ENCODE measurements around the gene GAS2L1.

DNA sequence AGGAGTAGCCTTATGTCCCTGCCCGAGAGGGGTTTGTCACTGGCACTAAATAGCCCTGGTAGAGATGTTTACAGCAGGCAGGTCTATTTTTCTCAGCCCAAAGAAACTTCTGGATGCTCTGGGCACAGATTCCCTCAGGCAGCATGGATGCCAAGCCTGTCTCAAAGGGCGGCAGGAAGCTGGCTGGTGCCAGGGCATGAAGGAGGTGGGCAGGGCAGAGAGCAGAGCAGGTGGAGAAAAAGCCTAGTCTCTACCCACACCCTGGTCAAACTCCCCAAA lies 4.1 kb upstream of the GAS2L1 start:
- TF ChIP-seq POLR2A (IDR thresholded peaks at IDR 0.05) = no peak
- TF ChIP-seq, protein P1, sequence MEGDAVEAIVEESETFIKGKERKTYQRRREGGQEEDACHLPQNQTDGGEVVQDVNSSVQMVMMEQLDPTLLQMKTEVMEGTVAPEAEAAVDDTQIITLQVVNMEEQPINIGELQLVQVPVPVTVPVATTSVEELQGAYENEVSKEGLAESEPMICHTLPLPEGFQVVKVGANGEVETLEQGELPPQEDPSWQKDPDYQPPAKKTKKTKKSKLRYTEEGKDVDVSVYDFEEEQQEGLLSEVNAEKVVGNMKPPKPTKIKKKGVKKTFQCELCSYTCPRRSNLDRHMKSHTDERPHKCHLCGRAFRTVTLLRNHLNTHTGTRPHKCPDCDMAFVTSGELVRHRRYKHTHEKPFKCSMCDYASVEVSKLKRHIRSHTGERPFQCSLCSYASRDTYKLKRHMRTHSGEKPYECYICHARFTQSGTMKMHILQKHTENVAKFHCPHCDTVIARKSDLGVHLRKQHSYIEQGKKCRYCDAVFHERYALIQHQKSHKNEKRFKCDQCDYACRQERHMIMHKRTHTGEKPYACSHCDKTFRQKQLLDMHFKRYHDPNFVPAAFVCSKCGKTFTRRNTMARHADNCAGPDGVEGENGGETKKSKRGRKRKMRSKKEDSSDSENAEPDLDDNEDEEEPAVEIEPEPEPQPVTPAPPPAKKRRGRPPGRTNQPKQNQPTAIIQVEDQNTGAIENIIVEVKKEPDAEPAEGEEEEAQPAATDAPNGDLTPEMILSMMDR (IDR thresholded peaks at IDR 0.05) = no peak

Data from stomach (tissue), 4 donors.